Ishikawa (cell line): ENCODE data around the gene LCN9.

ENCODE experiments used
- CEBPB ChIP-seq: IDR thresholded peaks from 2 replicates; pipeline ENCODE4 v1.6.1; 2012
- CREB1 ChIP-seq: IDR thresholded peaks from 2 replicates; pipeline ENCODE4 v1.6.1; 2012; ENCODE audit warnings: low read depth
- EGR1 ChIP-seq: IDR thresholded peaks from 2 replicates; pipeline ENCODE4 v1.6.1; 2012
- EP300 ChIP-seq: IDR thresholded peaks from 2 replicates; pipeline ENCODE4 v1.6.1; 2012; ENCODE audit warnings: borderline replicate concordance
- FOXM1 ChIP-seq: IDR thresholded peaks from 2 replicates; pipeline ENCODE4 v1.6.1; 2012; ENCODE audit warnings: low read depth, borderline replicate concordance
- MAX ChIP-seq: IDR thresholded peaks from 2 replicates; pipeline ENCODE4 v1.6.1; 2012
- NFIC ChIP-seq: IDR thresholded peaks from 2 replicates; pipeline ENCODE4 v1.6.1; 2012
- RAD21 ChIP-seq: IDR thresholded peaks from 2 replicates; pipeline ENCODE4 v1.6.1; 2012; ENCODE audit warnings: low read depth
- TAF1 ChIP-seq: IDR thresholded peaks from 2 replicates; pipeline ENCODE4 v1.6.1; 2012; ENCODE audit warnings: low read depth, mild to moderate bottlenecking
- TCF12 ChIP-seq: IDR thresholded peaks from 2 replicates; pipeline ENCODE4 v1.6.1; 2012; ENCODE audit warnings: low read depth
- TEAD4 ChIP-seq: IDR thresholded peaks from 2 replicates; pipeline ENCODE4 v1.6.1; 2012
- USF1 ChIP-seq: IDR thresholded peaks from 2 replicates; pipeline ENCODE4 v1.6.1; 2012
- YY1 ChIP-seq: IDR thresholded peaks from 2 replicates; pipeline ENCODE4 v1.6.1; 2012; ENCODE audit warnings: low read depth
- ZBTB7A ChIP-seq: IDR thresholded peaks from 2 replicates; pipeline ENCODE4 v1.6.1; 2012; ENCODE audit warnings: low read depth
- TF ChIP-seq, protein P1 (sequence below): IDR thresholded peaks from 2 replicates; pipeline ENCODE4 v1.6.1; 2012; ENCODE audit warnings: low read depth, mild to moderate bottlenecking

LCN9 gene

GRCh38 chr9:135683401-135684034, 20.4 kb downstream of the LCN9 start:
- TF ChIP-seq, protein P1, sequence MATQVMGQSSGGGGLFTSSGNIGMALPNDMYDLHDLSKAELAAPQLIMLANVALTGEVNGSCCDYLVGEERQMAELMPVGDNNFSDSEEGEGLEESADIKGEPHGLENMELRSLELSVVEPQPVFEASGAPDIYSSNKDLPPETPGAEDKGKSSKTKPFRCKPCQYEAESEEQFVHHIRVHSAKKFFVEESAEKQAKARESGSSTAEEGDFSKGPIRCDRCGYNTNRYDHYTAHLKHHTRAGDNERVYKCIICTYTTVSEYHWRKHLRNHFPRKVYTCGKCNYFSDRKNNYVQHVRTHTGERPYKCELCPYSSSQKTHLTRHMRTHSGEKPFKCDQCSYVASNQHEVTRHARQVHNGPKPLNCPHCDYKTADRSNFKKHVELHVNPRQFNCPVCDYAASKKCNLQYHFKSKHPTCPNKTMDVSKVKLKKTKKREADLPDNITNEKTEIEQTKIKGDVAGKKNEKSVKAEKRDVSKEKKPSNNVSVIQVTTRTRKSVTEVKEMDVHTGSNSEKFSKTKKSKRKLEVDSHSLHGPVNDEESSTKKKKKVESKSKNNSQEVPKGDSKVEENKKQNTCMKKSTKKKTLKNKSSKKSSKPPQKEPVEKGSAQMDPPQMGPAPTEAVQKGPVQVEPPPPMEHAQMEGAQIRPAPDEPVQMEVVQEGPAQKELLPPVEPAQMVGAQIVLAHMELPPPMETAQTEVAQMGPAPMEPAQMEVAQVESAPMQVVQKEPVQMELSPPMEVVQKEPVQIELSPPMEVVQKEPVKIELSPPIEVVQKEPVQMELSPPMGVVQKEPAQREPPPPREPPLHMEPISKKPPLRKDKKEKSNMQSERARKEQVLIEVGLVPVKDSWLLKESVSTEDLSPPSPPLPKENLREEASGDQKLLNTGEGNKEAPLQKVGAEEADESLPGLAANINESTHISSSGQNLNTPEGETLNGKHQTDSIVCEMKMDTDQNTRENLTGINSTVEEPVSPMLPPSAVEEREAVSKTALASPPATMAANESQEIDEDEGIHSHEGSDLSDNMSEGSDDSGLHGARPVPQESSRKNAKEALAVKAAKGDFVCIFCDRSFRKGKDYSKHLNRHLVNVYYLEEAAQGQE, result no peak
- TF ChIP-seq RAD21, result no peak
- TF ChIP-seq TEAD4, result no peak
- no peak for TF ChIP-seq EGR1
- no peak for TF ChIP-seq TCF12

DNA sequence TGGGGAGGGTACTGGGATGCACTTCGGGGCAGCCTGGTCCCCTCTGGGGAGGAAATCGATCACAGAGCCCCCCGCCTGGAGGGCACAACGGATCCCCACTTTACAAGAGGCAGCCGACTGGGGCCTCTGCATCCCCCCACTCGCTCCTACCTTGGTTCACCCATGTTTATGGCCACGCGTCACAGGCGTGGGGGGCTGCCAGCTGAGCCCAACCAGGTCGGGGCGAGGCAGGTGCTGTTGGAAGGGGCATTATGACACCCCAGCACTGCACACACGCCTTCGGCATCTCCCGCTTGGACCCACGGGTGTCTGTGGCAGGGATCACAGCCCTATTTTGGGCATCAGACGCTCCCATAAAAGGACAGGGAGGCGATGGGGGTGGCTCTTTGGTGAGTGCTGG, 21.6 kb downstream of the LCN9 start:
- no peak for TF ChIP-seq YY1
- TF ChIP-seq TAF1, result no peak
- TF ChIP-seq EGR1, result no peak
- no peak for TF ChIP-seq EP300
- no peak for TF ChIP-seq TCF12
- TF ChIP-seq FOXM1, result no peak
- TF ChIP-seq MAX, result no peak
- no peak for TF ChIP-seq TEAD4
- no peak for TF ChIP-seq ZBTB7A

- TF ChIP-seq TAF1 (no peak), FOXM1 (no peak), CREB1 (no peak), MAX (no peak), RAD21 (no peak), USF1 (no peak), YY1 (no peak), EGR1 (no peak)
- TF ChIP-seq, protein P1, result no peak
Observed at GRCh38 chr9:135687216-135687615, 24.1 kb downstream of the LCN9 start.

GRCh38 chr9:135689011-135689410, 25.9 kb downstream of the LCN9 start:
- no peak for TF ChIP-seq USF1
- TF ChIP-seq FOXM1, result no peak
- TF ChIP-seq CEBPB, result no peak
- TF ChIP-seq, protein P1, result no peak
- TF ChIP-seq RAD21, result no peak
- no peak for TF ChIP-seq TEAD4
- TF ChIP-seq MAX, result no peak
- TF ChIP-seq TCF12, result no peak
- no peak for TF ChIP-seq EGR1
- TF ChIP-seq ZBTB7A, result no peak
- no peak for TF ChIP-seq TAF1
- no peak for TF ChIP-seq NFIC
- TF ChIP-seq CREB1, result no peak
- no peak for TF ChIP-seq YY1
- no peak for TF ChIP-seq EP300
